ENCODE measurements around the gene AKT2. TPM values are rescaled to one million over a fixed set of nuclear protein-coding genes. Genes with fewer than 3 reads are reported as not detected.

AKT2 gene
- total RNA-seq, 1 experiment from 2014 or later: 2,376 TPM

DNA sequence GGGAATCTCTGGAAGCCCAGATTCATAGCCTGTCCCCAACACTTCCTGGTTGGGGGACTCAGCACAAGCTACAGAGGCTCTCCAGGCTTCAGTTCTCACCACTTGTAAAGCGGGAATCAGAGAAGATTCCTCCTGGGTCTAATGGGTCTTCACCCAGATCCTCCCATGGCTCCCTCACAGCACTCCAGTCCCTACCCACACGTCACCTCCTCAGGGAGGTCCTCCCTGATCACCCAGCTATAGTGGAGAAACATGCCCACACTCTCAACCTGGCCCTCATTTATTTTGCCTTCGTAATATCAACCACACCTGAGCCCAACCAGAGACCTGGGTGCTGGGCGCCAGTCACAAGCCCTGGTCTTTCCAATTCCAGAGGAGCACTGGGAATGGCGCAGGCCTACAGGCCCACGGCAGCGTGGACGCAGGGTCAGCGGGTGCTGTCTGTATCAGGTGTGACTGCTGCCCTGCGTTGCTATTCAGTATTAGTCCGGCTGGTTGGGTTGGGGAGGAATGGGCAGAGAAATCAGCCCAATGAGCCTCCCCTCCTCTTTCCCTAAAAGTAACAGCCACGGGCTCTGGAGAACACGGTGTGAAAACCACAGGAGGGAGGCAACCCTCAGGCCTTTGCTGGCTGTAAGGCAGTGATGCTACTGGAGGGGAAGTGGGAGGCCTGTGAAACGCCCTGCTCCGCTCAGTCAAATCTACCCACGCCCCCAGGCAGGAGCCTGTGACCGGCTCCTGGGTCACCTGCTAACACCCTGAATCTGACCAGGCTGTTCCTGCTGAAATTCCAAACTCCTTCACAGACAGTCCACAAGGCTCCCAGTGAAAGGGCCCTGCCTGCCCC is 5.2 kb downstream of the AKT2 start:
- Histone ChIP-seq H3K9me3 (ENCODE audit: control insufficient read depth, insufficient read depth, low read depth, low read length) (no peaks in the 10 kb centered on the region), H3K27me3 (ENCODE audit: control insufficient read depth, insufficient read depth, low read length) (no peaks in the 10 kb centered on the region), H3K4me3 (ENCODE audit: low read depth in 2 of 2, low read length in 2 of 2) (no peak overlapping the region), H3K27ac (ENCODE audit: low read length) (0 out of 2 replicates have a peak overlapping the region, but pooled peaks have one; percentile 0), H3K36me3 (ENCODE audit: control insufficient read depth, insufficient read depth, low read length) (peaks cover 9% of the 10 kb centered on the region; the same call in 1 of the 2 replicates), H3K4me1 (ENCODE audit: control insufficient read depth, insufficient read depth, low read length) (peaks cover 65% of the 10 kb centered on the region)
- ChIA-PET CTCF (interaction anchor here (0.5 to 7.0 kb wide), 11 partner anchors 11 to 273 kb away, joined by 3 to 99 read pairs (median 5); no protein-coding TSS in a partner anchor), POLR2A (interaction anchor here (0.5 to 1.8 kb wide), 16 partner anchors 9 to 875 kb away, joined by 3 to 20 read pairs (median 4); partner anchors contain the start of gene BLVRB)
- in situ Hi-C loops (cut with HindIII; ENCODE audit: low pct_unique_long_range_greater_than_20kb, low sequenced_read_pairs) (no loop called here), intact Hi-C loops (cut with micrococcal nuclease; ENCODE audit: unreplicated experiment) (no loop called here)
- ATAC-seq: no peak
- no peak for DNase-seq (ENCODE audit: low read depth, low spot score)
- TF ChIP-seq TCF7L2 (IDR thresholded peaks at IDR 0.05; ENCODE audit: low read depth, low read length): no peak
- TF ChIP-seq, protein P1, sequence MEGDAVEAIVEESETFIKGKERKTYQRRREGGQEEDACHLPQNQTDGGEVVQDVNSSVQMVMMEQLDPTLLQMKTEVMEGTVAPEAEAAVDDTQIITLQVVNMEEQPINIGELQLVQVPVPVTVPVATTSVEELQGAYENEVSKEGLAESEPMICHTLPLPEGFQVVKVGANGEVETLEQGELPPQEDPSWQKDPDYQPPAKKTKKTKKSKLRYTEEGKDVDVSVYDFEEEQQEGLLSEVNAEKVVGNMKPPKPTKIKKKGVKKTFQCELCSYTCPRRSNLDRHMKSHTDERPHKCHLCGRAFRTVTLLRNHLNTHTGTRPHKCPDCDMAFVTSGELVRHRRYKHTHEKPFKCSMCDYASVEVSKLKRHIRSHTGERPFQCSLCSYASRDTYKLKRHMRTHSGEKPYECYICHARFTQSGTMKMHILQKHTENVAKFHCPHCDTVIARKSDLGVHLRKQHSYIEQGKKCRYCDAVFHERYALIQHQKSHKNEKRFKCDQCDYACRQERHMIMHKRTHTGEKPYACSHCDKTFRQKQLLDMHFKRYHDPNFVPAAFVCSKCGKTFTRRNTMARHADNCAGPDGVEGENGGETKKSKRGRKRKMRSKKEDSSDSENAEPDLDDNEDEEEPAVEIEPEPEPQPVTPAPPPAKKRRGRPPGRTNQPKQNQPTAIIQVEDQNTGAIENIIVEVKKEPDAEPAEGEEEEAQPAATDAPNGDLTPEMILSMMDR (IDR thresholded peaks at IDR 0.05): no peak
- no peak for TF ChIP-seq POLR2AphosphoS5 (IDR thresholded peaks at IDR 0.05; ENCODE audit: low read depth, low read length)
- TF ChIP-seq, protein P2, sequence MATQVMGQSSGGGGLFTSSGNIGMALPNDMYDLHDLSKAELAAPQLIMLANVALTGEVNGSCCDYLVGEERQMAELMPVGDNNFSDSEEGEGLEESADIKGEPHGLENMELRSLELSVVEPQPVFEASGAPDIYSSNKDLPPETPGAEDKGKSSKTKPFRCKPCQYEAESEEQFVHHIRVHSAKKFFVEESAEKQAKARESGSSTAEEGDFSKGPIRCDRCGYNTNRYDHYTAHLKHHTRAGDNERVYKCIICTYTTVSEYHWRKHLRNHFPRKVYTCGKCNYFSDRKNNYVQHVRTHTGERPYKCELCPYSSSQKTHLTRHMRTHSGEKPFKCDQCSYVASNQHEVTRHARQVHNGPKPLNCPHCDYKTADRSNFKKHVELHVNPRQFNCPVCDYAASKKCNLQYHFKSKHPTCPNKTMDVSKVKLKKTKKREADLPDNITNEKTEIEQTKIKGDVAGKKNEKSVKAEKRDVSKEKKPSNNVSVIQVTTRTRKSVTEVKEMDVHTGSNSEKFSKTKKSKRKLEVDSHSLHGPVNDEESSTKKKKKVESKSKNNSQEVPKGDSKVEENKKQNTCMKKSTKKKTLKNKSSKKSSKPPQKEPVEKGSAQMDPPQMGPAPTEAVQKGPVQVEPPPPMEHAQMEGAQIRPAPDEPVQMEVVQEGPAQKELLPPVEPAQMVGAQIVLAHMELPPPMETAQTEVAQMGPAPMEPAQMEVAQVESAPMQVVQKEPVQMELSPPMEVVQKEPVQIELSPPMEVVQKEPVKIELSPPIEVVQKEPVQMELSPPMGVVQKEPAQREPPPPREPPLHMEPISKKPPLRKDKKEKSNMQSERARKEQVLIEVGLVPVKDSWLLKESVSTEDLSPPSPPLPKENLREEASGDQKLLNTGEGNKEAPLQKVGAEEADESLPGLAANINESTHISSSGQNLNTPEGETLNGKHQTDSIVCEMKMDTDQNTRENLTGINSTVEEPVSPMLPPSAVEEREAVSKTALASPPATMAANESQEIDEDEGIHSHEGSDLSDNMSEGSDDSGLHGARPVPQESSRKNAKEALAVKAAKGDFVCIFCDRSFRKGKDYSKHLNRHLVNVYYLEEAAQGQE (IDR thresholded peaks at IDR 0.05; ENCODE audit: insufficient read depth in 1 of 2, low read depth in 2 of 2, low read length in 1 of 2): no peak
- TF ChIP-seq SIN3A (IDR thresholded peaks at IDR 0.05; ENCODE audit: borderline replicate concordance, insufficient read depth, low read depth, low read length): no peak
- no TSS peak for BruUV-seq (replicated peaks)

DNA sequence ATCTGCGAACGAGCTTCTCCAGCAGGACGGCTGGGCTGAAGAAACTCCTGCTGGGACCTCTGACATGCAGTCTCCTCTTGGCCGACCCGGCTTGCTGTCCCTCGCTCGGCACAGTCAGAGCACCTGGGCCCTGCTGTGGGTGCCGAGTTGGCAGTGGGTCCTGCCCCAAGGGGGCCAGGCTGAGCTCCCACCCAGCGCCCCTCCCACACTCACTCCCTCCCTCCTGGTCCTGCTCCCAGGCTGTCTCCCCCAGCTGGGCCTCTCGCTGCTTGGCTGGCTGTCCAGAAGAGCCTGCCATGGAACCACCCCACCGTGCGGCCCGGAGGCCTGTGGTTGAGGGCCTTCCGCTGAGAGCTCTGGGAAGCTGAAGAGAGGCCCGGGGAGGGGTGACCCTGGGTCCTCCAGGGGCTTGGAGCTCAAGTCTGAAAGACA is 6.0 kb downstream of the AKT2 start:
- ATAC-seq: no peak
- H3K4me3 ChIP-seq (ENCODE audit: low read depth in 2 of 2, low read length in 2 of 2): no peak overlapping the region
- no peaks in the 10 kb centered on the region for H3K27me3 ChIP-seq (ENCODE audit: control insufficient read depth, insufficient read depth, low read length)
- in situ Hi-C loops (cut with HindIII; ENCODE audit: low pct_unique_long_range_greater_than_20kb, low sequenced_read_pairs): no loop called here
- TF ChIP-seq POLR2AphosphoS5 (IDR thresholded peaks at IDR 0.05; ENCODE audit: low read depth, low read length) (no peak), SIN3A (IDR thresholded peaks at IDR 0.05; ENCODE audit: borderline replicate concordance, insufficient read depth, low read depth, low read length) (no peak), TCF7L2 (IDR thresholded peaks at IDR 0.05; ENCODE audit: low read depth, low read length) (no peak)
- TF ChIP-seq, protein P2 (IDR thresholded peaks at IDR 0.05; ENCODE audit: insufficient read depth in 1 of 2, low read depth in 2 of 2, low read length in 1 of 2): no peak
- TF ChIP-seq, protein P1 (IDR thresholded peaks at IDR 0.05): no peak
- intact Hi-C loops (cut with micrococcal nuclease; ENCODE audit: unreplicated experiment): no loop called here
- H3K36me3 ChIP-seq (ENCODE audit: control insufficient read depth, insufficient read depth, low read length): peaks cover 9% of the 10 kb centered on the region; the same call in 1 of the 2 replicates
- H3K9me3 ChIP-seq (ENCODE audit: control insufficient read depth, insufficient read depth, low read depth, low read length): no peaks in the 10 kb centered on the region
- BruUV-seq (replicated peaks): no TSS peak
- CTCF ChIA-PET: interaction anchor here (0.5 to 7.0 kb wide), 13 partner anchors 8 to 139 kb away, joined by 3 to 99 read pairs (median 5); no protein-coding TSS in a partner anchor
- H3K4me1 ChIP-seq (ENCODE audit: control insufficient read depth, insufficient read depth, low read length): peaks cover 67% of the 10 kb centered on the region
- H3K27ac ChIP-seq (ENCODE audit: low read length): no peak overlapping the region
- POLR2A ChIA-PET: interaction anchor here (0.5 to 1.7 kb wide), 14 partner anchors 10 to 874 kb away, joined by 3 to 17 read pairs (median 4); no protein-coding TSS in a partner anchor
- no peak for DNase-seq (ENCODE audit: low read depth, low spot score)

Data from Panc1 (cell line).